ENCODE measurements around the gene JUP.

Gene JUP

DNA sequence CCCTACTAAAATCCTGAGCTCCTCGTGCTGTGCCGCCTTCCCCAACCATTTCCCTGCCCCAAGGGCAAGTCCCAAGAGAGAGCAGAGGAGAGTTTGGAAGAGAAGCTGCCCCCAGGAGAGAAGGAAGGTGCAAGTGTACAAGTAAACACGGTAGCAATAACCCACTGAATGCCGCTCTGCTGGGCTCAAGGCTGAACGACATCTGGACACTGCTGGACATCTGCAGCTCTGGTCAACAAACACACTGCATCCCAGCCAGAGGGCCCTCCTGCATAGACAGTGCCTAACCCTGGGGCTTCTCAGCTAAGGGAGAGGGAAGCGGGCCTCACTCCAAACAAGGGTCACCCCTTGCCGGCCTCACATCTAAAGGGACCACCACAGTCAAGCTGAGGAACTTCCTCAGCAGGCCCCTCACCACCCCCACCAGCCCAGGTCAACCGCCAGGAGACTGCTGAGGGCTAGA, 12.7 kb downstream of the JUP start:
- no peak for DNase-seq (ENCODE audit: extremely low spot score)
- POLR2A ChIA-PET: no interaction called here
- TF ChIP-seq, protein P1, sequence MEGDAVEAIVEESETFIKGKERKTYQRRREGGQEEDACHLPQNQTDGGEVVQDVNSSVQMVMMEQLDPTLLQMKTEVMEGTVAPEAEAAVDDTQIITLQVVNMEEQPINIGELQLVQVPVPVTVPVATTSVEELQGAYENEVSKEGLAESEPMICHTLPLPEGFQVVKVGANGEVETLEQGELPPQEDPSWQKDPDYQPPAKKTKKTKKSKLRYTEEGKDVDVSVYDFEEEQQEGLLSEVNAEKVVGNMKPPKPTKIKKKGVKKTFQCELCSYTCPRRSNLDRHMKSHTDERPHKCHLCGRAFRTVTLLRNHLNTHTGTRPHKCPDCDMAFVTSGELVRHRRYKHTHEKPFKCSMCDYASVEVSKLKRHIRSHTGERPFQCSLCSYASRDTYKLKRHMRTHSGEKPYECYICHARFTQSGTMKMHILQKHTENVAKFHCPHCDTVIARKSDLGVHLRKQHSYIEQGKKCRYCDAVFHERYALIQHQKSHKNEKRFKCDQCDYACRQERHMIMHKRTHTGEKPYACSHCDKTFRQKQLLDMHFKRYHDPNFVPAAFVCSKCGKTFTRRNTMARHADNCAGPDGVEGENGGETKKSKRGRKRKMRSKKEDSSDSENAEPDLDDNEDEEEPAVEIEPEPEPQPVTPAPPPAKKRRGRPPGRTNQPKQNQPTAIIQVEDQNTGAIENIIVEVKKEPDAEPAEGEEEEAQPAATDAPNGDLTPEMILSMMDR (IDR thresholded peaks at IDR 0.05; ENCODE audit: control extremely low read depth, extremely low read depth, low read depth, missing control alignments): no peak
- CTCF ChIA-PET: interaction anchor here (0.9 to 1.7 kb wide), 5 partner anchors 10 to 111 kb away, joined by 3 to 4 read pairs (median 3); partner anchors contain the start of genes JUP and P3H4

DNA sequence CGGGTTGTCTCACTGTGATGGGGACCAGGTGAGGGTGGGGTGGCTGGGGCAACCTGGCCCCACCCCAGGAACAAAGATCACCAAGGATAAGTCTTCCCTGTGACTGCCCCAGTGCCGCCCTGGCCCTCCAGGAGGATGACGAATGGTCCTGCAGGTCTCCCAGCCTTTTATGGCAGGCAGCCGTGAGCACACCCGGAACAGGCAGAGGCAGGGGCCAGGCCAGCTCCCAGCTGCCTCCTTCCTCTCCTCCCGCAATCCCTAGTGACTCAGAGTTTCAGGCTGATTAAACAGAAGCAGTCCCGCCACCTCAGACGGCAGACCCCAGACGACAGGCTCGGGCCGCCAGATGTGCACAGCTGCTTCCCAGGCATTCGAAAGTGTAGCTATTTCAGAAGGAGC, 13.3 kb downstream of the JUP start:
- ChIA-PET CTCF (interaction anchor here (1.1 to 1.7 kb wide), 3 partner anchors 14 to 110 kb away, joined by 3 to 4 read pairs (median 3); partner anchors contain the start of genes JUP and P3H4), POLR2A (no interaction called here)
- no peak for DNase-seq (ENCODE audit: extremely low spot score)
- TF ChIP-seq, protein P1 (IDR thresholded peaks at IDR 0.05; ENCODE audit: control extremely low read depth, extremely low read depth, low read depth, missing control alignments): no peak

DNA sequence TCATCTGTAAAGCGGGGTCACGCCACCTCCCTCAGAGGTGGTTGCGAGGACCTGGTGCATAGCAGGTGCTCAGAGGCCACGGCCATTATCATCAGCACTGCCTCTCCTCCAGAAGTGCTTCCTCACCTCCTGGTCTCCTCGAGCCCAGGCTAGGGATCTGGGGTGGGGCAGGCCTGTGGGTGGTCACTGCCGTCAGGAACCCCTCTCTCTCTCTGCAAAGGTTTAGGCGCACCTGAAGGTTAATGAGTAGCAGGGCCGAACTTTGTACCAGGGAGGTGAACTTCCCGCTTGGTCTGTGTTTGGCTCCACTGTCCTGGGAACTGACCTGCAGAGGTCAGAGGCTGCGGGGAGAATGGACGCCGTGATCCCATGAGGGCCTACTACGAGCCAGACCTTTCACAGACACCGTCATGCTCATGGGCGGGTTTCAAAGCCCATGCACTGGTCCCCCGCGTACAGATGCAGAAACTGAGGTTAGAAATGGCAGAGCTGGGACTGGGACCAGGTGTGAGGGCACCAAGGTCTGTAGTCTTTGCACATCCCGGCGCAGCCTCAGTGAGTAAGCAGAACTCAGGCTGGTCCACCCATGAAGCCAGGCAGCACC, 13.8 kb downstream of the JUP start:
- POLR2A ChIA-PET: no interaction called here
- CTCF ChIA-PET: interaction anchor here (1.1 to 1.7 kb wide), 2 partner anchors 15 to 110 kb away, joined by 3 to 4 read pairs; no protein-coding TSS in a partner anchor
- TF ChIP-seq, protein P1 (IDR thresholded peaks at IDR 0.05; ENCODE audit: control extremely low read depth, extremely low read depth, low read depth, missing control alignments): no peak
- no peak for DNase-seq (ENCODE audit: extremely low spot score)

DNA sequence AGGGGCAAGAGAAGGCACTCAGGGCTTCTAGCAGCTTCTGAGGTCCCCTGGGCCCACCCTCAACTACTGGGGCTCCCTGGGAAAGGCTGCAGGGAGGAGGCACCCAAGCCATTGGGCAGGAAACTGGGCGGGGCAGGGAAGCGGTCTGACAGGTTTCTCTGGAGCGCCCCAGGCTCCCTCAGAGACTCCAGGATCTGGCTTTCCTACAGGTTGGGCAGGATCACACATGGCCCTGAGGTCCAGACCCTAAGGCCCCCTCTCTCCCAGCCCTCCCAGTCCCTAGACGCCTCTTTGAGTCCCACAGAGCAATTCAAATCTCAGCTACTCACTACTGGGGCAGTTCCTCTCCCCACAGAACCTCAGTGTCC, 14.3 kb downstream of the JUP start:
- ChIA-PET CTCF (interaction anchor here (1.1 kb wide), 1 partner anchor 15 kb away, joined by 3 read pairs; no protein-coding TSS in a partner anchor), POLR2A (no interaction called here)
- DNase-seq (ENCODE audit: extremely low spot score): no peak
- TF ChIP-seq, protein P1 (IDR thresholded peaks at IDR 0.05; ENCODE audit: control extremely low read depth, extremely low read depth, low read depth, missing control alignments): no peak

DNA sequence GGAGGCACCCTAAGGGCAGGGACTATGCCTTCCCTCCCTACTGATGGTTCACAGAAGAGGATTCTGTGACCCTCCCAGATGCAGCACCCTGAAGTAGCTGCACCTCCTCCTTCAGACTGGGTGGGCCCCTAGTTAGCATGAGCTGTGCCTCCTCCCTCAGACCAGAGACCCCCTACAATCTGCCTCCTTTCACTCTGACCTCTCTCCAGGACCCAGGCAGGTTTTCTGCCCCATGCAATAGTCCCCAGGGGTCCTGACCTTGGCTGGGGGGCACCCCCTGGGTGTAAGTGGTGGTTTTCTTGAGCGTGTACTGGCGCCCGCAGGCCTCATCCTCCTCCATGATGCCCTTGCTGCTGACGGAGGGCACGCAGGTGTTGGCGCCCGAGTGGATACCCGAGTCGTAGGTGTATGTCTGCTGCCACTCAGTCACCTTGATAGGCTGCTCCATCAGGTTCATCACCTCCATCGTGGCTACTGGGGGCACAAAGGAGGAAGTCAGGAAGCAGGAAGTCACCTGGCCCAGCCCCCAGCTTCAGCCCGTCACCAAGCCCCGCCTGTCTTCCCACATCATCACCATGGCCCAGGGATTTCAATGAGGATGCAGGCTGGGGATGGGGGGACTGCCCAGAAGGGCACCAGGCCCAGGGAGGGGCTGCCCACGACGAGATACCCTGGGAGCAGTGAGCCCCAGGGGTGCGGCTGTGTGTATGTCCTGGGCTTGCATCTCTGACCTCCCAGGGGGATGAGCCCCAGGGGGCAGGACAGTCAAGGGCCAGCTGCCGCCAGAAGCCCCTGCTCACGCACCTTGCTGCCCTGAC, 14.9 kb downstream of the JUP start:
- POLR2A ChIA-PET: no interaction called here
- TF ChIP-seq, protein P1 (IDR thresholded peaks at IDR 0.05; ENCODE audit: control extremely low read depth, extremely low read depth, low read depth, missing control alignments): no peak
- no peak for DNase-seq (ENCODE audit: extremely low spot score)
- CTCF ChIA-PET: interaction anchor here (1.1 kb wide), 1 partner anchor 14 kb away, joined by 3 read pairs; no protein-coding TSS in a partner anchor

DNA sequence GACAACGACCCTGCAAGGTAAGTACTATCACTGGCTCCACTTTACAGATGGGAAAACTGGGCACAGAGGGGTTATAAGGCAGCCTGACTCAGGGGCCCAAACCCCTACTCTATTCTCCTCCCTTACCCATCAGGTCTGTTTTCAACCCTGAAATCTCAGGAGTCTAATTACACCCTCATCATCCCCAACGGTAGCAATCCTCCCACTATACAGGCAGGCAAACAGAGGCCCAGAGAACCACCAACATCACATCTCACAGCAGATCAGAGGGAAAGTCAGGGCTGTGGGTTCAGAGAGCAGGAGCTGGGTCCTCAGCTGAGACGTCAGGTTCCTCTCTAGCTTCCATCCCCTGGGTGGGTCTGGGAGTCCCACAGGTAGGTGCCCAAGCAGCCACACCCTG, 16.5 kb downstream of the JUP start:
- DNase-seq (ENCODE audit: extremely low spot score): no peak
- TF ChIP-seq, protein P1 (IDR thresholded peaks at IDR 0.05; ENCODE audit: control extremely low read depth, extremely low read depth, low read depth, missing control alignments): no peak
- ChIA-PET CTCF (interaction anchor here (1.0 to 1.4 kb wide), 2 partner anchors 31 to 32 kb away, joined by 3 to 4 read pairs; no protein-coding TSS in a partner anchor), POLR2A (no interaction called here)
